Activated CD4-positive, alpha-beta T cell treated with anti-CD3 and anti-CD28 coated beads for 24 hours (primary cell): ENCODE results near the gene ACAD10.

Source experiments
- DNase-seq, 2 donors: peaks; one replicate each; pipeline ENCODE4 v3.0.0-alpha.2; 2020; ENCODE audit warnings: low read depth in 2 of 2

The ACAD10 gene

GRCh38 chr12:111776836-111777344, 91.0 kb downstream of the ACAD10 start:
- no peak for DNase-seq

GRCh38 chr12:111777345-111778045, 91.6 kb downstream of the ACAD10 start:
- no peak for DNase-seq

GRCh38 chr12:111780166-111780565, 94.3 kb downstream of the ACAD10 start:
- no peak for DNase-seq

DNA sequence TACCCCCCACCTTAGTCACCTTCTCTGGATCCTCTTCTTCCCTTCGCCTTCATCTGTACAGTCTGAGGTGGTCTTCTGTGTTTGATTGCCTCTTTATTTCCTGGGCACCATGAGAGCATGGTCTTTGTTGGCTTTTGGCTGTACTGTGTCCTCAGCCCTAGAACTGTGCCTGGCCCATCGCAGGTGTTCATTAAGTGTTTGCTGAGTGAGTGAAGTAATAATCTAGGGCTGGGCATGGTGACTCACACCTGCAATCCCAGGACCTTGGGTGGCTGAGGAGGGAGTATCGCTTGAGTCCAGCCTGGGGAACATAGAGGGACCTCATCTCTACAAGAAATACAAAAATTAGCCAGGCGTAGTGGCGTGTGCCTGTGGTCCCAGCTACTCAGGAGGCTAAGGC, 94.8 kb downstream of the ACAD10 start:
- DNase-seq, result no peak

GRCh38 chr12:111781085-111781658, 95.3 kb downstream of the ACAD10 start:
- DNase-seq, result no peak

DNA sequence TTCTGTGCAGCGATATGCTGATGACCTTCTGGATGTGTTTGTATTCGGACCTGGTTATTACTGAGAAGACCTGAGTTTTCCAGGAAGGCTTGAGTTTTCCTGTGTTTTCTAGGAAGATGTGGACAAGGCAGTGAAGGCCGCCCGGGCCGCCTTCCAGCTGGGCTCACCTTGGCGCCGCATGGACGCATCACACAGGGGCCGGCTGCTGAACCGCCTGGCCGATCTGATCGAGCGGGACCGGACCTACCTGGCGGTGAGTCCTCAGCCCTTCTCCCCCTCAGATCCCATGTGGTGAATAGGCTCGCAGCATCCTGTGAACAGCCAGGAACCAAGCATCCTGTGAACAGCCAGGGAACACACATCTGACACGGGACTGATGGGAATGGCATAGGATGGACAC, 97.2 kb downstream of the ACAD10 start:
- DNase-seq, result no peak

GRCh38 chr12:111784953-111785352, 99.1 kb downstream of the ACAD10 start:
- DNase-seq, result no peak

GRCh38 chr12:111785651-111786050, 99.8 kb downstream of the ACAD10 start:
- no peak for DNase-seq

GRCh38 chr12:111788178-111788654, 102.4 kb downstream of the ACAD10 start:
- DNase-seq, result no peak

GRCh38 chr12:111789779-111790178, 103.9 kb downstream of the ACAD10 start:
- no peak for DNase-seq

DNA sequence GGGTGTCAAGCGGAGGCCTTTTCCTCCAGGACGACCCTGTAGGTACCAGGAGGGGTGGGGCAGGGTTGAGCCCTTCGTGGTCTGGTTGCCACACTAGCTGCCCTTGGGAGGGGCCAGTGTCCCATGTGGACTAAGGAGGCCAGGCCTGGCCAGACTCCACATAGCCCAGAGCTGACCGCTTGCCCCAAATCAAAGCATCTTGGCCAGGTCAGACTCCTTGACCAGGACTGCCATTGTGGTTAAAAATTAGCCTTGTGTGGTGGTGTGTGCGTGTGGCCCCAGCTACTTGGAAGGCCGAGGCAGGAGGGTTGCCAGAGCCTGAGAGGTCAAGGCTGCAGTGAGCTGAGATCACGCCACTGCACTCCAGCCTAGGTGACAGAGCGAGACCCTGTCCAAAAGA, 105.7 kb downstream of the ACAD10 start:
- no peak for DNase-seq

DNA sequence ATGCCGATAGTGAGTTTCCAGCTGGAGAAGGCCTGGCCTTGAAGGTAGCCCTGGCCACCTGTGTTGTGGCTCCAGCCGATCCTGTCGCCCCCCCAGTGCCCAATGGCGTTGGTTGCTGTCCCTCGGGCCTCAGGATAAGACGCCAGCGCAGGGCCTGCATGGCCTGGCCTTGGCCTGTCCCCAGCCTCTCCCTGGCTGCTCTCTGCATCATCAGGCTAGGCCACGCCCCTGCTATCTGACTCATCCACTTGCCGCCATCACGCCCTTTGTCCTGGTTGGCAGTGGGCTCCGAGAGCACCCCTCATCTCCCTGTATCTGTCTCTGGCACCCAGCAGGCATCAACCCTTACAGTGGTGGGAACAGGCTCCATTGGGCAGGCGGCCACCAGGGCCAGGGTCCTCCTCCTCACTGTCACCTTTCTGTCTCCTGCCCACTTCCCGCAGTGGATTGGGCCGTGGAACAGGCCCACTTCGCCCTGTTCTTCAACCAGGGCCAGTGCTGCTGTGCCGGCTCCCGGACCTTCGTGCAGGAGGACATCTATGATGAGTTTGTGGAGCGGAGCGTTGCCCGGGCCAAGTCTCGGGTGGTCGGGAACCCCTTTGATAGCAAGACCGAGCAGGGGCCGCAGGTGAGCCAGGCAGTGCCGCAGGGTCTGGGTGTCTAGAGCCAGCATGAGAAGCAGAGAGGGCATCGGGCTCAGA, 106.5 kb downstream of the ACAD10 start:
- DNase-seq, result no peak

GRCh38 chr12:111792856-111793235, 107.0 kb downstream of the ACAD10 start:
- no peak for DNase-seq

DNA sequence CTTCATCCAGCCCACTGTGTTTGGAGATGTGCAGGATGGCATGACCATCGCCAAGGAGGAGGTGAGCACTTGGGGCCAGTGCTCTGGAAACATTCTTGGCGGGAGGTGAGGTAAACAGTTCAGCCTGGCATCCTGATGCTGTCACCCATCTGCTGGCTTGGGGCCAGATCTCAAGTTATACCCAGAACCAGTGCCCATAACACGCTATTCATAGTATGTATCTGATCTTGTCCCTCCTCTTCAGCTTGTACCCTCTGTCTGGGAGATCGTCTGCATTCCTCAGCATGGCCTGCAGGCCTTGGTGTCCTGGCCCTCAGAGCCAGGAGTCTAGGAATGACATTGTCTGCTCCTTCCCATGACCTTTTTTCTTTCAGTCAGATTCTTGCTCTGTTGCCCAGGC, 112.3 kb downstream of the ACAD10 start:
- no peak for DNase-seq

- no peak for DNase-seq
Observed at GRCh38 chr12:111799758-111800157, 113.9 kb downstream of the ACAD10 start.

DNA sequence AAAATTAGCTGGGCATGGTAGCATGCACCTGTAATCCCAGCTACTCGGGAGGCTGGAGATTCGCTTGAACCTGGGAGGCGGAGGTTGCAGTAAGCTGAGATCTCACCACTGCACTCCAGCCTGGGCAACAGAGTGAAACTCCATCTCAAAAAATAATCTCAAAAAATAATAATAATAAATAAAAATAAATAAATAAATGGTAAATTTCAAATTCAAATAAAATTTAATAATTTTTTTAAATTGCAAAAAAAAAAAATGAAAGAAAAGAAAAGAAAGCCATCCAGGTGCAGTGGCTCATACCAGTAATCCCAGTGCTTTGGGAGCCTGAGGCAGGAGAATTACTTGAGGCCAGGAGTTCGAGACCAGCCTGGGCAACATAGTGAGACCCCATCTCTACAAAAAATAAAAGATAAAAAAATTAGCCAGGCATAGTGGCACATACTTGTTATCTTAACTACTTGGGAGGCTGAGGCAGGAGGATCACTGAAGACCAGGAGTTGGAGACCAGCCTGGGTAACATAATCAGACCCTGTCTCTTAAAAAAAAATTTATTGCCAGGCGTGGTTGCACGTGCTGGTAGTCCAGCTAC, 117.3 kb downstream of the ACAD10 start:
- no peak for DNase-seq

DNA sequence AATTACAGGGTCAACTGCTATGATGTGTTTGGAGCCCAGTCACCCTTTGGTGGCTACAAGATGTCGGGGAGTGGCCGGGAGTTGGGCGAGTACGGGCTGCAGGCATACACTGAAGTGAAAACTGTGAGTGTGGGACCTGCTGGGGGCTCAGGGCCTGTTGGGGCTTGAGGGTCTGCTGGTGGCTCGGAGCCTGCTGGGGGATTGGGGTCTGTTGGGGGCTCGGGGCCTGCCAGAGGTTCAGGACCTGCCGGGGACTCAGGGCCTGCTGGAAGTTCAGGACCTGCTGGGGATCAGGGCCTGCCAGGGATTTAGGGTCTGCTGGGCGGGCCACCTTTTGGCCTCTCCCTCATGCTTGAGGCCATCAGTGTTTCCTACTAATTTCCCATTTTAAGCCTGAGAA, 118.0 kb downstream of the ACAD10 start:
- no peak for DNase-seq

DNA sequence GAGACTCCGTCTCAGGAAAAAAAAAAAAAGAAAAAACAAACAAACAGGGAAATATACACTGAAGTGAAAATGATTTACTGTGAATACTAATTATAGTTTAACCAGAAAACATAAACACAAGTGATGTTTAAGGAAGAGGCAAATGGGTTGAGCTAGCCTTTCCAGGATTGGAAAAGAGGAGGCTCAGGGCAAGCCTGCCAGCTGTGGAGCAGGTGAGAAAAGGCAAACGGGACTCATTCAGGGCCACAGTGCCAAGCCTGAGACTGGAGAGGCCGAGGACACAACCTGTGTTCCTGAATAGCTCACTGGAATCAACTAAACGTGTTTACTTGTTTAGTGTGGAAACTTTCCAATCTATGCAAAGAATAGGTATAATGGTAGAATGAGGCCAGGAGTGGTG, 120.5 kb downstream of the ACAD10 start:
- DNase-seq, result no peak
